HG03378 (cell line): Measurements from ENCODE around the gene FGF1.

Experiments
- ATAC-seq: cut with Tn5 transposase; IDR thresholded peaks from one replicate; pipeline ENCODE4 v1.9.1; 2021; ENCODE audit warnings: mild to moderate bottlenecking, moderate library complexity; ENCODE audit not compliant: unreplicated experiment

FGF1 gene

DNA sequence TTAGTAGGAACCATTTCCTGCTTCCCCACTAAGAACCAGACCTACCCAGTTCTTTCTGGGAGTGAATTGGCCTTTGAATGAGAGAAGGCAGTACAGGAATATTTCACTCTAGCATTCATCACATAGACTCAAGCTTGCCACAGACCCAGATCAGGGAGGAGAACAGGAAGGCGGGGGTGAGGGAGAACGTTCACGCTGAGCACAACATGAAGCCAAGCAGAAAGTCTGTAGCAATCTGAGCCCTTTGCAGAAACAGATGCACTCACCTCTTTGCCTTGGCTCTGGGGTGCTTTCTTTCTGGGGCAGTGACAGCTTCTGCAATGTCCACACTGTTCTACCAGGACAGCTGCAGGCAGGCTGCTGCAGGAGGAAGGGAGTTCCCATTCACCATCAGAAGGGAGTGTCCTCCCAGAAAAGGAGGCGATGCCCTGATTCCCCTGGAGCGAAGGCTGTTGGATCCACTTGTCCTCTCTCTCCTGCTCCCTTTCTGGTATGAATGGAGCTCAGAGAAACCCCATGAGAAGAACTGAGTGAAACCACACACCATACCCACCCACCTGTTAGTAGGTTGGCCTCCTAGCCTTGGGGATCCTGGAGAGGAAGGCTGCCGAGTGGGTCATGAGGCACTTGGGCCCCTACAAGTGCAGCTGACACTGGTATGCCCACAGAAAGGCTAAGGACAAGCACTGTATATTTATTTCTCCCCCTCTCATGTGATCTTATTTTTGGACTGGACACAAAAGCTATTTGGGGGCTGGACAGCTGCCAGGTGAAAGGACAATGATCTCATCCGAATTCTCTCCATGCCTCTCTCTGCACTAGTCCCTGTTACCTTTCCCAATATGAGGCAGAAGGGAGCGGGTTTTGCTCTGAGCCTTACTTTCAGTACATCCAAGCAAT is 11.7 kb upstream of the FGF1 start:
- ATAC-seq, result no peak

GRCh38 chr5:142696379-142696778 is 10.5 kb upstream of the FGF1 start:
- no peak for ATAC-seq

GRCh38 chr5:142694092-142694856 is 8.4 kb upstream of the FGF1 start:
- no peak for ATAC-seq

DNA sequence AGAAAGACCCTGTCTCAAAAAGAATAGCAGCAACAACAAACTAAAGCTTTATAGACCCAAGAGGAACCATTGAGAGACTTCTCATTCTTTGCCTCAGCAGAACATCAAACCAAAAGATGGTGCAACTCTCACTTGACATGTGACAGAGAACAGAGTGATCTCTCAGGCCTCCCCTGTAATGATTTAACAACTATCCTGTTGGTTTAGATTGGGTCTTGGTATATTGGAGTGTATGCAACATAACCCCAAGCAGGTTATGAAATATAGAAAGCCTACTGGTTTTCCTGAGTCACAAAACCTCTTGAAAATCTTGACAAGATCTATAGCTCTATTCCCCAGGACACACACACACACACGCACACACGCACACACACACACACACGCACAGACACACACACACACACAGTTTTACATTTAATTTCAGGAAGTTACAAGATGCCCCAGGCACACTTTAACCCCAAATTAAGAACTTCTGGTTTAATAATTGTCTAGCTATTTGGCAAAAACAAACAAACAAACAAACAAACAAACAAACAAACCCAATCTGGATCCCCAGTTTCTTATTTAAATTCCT is 6.5 kb upstream of the FGF1 start:
- ATAC-seq, result no peak

DNA sequence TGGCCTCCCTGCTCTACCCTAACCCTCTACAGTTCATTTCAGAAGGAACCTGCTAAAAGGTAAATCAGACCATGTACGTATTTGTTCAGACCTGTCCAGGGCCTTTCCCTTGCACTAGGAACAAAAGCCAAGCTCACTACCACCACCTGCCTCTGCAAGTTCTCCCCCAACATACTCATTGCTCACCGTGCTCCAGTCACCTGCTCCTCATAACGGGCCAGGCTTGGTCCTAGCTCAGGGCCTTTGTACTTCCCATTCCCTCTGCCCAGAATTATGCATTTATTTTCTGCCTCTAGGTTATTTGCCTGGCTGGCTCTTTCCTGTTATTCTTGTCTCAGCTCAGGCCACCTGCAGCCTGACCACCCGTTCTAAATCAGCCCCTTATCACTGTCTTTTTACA is 4.8 kb upstream of the FGF1 start:
- ATAC-seq, result no peak

DNA sequence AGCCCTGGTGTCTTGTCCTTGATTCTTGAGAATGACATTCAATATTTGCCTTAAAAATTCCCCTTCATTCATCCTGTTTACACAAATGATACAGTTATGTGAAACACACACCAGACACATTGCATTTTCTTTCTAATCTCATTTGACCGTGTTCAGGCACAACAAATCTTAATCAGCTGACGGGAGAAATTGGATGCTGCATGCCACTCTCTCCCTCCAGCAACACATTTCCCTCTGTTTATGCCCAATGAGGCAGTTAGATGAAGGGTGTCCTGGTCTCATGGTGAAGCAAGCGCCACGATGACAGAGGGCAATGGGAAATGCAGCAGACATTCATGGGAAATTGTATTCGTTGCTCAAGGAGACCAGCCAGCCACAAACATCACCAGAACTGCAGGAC is 3.2 kb upstream of the FGF1 start:
- no peak for ATAC-seq

DNA sequence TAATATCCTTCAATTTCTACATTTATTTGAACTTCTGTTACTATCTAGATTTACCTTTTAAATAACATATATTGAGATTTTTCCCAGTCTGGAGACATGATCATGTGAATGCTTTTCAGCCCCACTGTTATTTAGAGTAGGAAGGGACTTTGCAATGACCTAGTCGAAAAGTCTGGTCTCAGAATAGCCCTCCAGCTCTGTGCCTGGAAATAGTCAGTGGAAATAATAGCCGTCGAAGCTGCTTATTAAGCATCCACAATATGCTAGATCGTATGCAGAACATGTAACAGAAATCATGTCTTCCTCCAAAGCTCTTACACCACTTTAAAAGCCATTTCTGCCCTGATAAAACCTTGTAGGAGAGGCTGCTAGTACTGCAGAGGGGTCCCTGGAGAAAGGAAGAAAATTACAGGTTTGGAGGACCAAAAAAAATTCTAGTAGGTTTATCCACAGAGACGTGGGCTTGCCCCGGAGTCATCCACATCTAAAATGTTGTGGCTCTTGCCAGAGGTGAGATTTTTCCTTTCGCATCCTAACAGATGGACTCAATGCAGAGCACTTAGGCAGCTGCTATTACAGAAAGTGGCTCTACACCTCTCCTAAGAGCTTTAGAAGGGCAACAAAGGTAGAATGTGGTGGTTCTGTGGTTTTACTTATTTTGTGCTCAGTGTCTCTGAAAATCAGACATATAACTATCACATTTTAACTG is 2.5 kb upstream of the FGF1 start:
- no peak for ATAC-seq

DNA sequence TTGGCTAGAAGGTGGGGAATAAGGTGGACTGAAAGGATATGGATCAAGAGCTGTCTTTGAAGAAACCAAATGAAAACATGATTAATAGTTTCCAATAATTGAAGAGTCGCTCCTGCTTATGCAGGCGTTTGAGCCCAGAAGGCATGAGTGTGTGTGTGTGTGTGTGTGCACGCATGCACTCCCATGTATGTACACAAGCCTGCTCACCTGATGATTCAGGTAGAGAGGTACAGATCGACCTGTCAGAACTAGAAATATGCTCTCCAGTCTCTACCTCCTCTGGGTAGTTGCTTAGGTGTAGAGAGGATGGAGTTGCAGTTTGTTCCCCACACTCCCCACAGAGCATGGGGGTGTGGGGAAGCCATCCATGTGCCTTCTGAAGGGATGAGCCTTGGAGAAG is 1.1 kb upstream of the FGF1 start:
- no peak for ATAC-seq

- ATAC-seq, result no peak
These were observed 382 bp upstream of the FGF1 start for GRCh38 chr5:142686210-142686734.

- ATAC-seq, result no peak
These were observed 1.3 kb downstream of the FGF1 start for GRCh38 chr5:142684508-142685041.

DNA sequence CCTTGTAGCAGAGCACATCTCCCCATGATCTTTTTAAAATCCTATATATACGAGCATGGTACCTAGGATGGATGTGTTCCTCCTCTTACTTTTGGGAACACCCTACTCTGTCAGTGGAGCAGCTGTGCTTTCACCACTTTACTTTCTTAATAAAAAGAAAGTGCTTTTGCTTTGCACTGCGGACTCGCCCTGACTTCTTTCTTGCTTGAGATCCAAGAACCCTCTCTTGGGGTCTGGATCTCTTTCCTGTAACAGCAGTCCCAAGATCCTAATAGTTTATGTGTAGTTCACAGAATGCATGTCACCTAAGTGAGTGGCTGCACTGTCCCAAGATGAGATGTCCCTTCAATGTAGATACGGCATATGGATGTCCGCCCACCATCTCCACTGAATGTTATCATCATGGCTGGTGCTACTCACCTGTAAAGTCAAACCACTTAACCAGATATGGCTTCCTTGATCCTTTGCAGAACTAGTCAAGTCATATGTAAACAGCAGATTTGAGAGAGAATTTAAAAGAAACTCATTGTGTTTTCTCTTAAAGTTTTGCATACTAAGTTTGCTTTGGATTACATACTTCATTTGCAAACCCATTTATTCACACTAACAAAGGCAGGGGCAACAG is 1.9 kb downstream of the FGF1 start:
- no peak for ATAC-seq

DNA sequence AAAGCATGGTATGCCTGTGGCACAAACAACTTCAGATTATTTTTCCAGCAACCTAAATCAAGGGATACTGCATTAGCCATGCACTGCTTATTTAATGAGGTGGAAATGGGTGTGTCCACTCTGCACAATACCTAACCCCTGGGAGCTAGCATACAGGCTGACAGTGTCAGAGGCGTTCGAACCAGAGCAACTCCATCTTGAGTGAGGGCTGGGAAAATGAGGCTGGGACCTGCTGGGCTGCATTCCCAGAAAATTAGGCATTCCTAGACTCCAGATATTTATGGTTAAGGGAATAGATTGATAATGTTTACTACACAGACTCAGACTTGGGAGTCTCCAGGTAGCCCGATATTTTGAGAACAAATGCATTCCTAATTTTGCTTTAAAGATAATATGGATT is 2.8 kb downstream of the FGF1 start:
- no peak for ATAC-seq

- ATAC-seq, result no peak
These were observed 5.2 kb downstream of the FGF1 start for GRCh38 chr5:142680605-142681259.

DNA sequence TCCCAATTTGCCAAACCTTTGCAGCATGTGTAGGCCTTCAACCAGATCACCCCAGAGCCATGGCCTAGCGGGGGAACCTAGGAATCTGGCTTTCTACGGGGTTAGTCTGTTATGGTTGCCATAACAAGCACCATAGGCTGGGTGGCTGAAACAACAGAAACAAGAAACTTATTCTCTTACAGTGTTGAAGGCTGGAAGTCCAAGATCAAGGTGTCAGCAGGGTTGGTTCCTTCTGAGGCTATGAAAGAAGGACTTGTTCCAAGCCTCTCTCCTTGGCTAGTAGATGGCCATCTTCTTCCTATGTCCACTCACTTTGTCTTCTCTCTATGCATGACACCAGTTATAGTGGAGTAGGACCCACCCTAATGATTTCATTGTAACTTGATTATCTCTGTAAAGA is 6.1 kb downstream of the FGF1 start:
- no peak for ATAC-seq

DNA sequence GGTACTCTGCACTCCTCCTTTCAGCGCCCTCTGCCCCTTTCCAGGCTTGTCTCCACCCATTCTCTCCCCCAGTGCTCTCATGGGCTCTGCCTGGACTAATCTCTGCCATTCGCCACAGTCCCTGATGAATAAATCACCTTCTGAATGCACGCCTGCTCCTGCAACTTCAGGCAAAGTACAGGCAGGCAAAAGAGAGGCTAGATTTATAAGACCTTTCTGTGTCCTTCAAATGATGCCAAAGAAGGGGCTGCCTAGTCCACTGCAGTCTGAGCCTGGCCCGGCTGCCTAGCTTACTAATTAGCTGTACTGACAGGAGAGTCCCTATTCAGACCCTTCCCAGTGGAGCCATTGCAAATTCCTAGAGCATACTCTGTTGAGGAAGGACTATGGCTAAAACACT is 7.4 kb downstream of the FGF1 start:
- no peak for ATAC-seq

GRCh38 chr5:142677198-142677597 is 8.7 kb downstream of the FGF1 start:
- ATAC-seq, result no peak

DNA sequence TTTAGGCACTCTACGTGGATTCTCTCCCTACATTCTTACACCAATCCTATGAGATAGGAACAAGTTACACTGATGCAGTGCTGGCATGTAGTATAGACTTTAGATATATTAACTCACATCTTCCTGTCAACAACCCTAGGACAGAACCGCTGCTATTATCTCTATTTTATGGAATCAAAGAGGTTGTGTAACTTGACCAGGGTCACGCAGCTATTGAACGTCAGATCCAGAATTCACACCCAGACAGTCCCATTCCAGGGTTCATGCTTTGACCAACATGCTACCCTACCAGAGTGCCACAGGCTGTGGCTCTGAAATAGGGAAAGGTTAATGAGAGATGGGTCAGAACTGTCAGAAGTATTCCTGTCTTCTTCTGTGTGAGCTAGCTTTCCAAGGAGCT is 9.6 kb downstream of the FGF1 start:
- ATAC-seq, result no peak

DNA sequence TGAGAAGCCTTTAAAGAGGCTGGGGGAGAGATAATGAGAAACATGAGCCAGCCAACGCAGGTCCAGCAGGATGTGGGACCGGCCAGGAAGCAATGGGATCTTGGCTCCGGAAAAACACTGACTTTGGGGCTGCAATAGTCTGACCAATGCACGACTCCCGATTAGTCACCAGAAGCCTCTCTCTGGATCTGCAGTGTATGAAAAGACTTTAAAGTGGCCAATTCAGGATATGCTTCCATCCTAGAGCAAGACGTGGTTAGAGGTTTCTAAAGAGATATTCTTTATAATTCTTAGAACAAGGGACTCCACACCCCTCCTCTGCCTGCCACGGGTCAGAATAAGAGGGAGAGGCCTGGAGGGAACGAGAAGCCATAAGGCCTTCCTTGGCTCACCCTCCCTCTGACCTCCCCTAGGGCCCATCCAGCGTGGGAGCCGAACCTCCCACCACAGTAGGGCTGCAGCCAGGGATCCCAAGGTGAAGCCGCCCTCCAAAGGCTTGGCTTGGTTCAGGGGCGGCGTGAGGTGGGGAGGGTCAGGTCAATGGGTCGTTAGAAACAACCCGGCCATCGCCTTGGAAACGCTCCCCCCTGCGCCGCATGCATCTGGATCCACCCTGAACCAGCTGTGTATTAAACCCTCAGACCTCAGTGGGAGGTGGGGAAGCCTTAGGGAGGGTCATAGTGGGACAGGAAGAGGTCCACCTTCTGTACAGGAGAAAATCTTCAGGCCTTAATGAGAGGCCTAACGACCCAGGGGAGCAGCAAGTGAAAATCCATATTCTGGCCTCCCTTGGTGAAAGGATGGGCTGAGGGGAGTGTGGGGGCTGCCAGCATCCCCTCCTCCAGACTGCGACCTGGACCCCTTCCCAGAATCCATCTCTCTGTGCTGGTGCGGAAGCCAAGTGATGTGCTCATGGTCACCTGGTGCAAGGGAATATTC is 11.1 kb downstream of the FGF1 start:
- no peak for ATAC-seq

DNA sequence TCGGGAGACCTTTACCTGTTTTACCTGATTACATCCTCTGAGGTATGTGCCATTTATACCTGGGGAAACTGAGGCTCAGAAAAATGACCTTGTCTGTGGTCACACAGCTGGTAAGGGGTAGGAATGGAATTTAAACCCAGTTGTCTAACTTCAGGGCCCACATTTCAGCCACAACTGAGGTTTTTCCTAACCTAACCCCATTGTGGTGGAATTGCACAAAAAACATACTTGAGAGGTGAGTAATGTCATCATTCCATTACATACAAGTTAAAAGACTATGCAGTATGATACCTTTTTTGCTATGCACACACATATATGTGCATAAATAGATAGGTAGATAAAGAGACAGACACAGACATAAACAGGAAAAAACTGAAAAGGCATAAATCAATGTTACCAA is 14.1 kb downstream of the FGF1 start:
- no peak for ATAC-seq
